Middle frontal gyrus (tissue), 1 donor: Measurements from ENCODE around the gene FER.
"Not testable (repeated sequence)": the region's sequence is repeated elsewhere in the genome, so short reads cannot be mapped to it uniquely, and the experiment has no call there.

ENCODE experiments used
- DNase-seq: peaks from one replicate; pipeline ENCODE4 v3.0.0-alpha.2; 2015; ENCODE audit warnings: low spot score; ENCODE audit errors: extremely low spot score

Gene FER

GRCh38 chr5:108878756-108879155, 131.1 kb downstream of the FER start:
- no peak for DNase-seq

DNA sequence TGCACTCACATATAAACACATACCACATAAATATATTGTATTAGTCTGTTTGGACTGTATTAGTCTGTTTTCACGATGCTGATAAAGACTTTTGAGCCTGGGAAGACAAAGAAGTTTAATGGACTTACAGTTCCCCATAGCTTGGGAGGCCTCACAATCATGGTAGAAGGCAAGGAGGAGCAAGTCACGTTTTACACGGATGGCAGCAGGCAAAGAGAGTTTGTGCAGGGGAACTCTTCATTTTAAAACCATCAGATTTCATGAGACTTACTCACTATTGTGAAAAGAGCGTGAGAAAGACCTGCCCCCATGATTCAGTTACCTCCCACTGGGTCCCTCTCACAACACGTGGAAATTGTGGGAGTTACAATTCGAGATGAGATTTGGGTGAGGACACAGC, 133.4 kb downstream of the FER start:
- DNase-seq = no peak

DNA sequence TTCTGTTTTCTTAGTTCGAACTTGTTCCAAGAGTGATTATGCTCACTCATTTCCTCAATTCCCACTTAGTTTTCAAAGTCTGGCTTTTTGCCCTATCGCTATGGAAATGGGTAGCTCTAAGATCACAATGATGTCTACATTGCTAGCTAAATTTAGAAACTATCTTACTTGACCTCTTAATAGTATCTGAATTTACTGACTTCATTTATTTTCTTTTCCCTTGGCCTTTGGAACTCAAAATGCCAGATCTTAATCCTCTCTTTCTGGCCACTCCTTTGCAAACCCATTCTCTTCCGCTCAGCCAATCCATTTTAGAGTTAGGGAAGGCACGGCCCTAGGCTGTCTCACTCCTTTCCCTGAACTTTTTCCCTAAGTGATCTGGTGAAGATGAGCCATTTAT, 137.0 kb downstream of the FER start:
- DNase-seq = no peak

GRCh38 chr5:108898257-108898656, 150.6 kb downstream of the FER start:
- no peak for DNase-seq

DNA sequence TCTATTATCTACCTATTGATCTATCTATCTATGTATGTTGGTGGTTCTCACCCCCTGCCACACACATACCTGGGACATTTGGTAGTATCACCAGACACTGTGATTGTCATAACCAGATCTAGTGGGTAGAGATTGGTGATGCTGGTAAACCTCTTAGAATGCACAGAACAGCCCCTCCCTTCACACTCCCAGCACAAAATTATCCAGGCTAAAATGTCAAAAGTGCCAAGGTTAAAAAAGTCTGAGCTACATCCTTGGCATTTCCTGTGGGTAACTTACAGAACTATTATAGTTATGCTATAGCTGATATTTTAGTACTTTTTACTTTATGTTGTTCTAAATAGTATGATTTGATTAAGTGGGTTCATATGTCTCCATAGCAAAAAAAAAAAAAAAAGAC, 151.0 kb downstream of the FER start:
- no peak for DNase-seq

DNA sequence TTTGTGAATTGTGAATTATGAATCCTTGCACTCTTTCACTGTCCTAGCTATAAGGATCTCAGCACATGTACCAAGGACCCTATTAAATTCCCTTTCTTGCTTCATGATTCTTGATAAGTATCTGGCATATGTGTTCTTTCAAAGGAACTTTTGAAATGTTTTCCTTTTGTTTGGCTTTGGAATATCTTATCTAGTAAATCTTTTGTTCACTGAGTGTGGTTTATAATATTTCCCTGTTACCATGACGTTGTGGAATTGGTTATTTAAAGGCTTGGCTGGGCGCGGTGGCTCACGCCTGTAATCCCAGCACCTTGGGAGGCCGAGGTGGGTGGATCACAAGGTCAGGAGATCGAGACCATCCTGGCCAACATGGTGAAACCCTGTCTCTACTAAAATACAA, 151.5 kb downstream of the FER start:
- not testable (repeated sequence) for DNase-seq

GRCh38 chr5:108900668-108901067, 153.0 kb downstream of the FER start:
- no peak for DNase-seq

GRCh38 chr5:108905805-108906204, 158.1 kb downstream of the FER start:
- no peak for DNase-seq

DNA sequence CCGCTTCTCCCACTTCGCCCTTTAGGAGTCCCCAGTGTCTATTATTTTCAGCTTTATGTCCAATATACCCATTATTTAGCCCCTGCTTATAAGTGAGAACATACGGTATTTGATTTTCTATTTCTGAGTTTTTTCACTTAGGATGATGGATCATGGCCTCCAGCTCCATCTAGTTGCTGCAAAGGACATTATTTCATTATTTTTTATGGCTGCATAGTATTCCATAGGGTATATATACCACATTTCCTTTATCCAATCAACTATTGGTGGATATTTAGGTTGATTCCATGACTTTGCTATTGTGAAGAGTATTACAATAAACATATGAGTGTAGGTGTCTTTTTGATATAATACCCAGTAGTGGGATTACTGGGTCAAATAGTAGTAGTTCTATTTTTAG, 162.9 kb downstream of the FER start:
- DNase-seq = no peak

DNA sequence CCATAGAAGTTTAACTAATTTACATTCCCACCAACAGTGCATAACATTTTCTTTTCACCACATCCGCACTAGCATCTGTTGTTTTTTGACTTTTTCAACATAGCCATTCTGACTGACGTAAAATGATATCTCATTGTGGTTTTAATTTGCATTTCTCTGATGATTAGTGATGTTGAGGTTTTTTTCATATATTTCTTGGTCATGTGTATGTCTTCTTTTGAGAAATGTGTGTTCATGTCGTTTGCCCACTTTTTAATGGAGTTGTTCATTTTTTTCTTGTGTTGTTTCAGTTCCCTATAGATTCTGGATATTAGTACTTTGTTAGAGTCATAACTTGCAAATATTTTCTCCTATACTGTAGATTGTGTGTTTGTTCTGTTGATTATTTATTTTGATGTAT, 163.4 kb downstream of the FER start:
- no peak for DNase-seq

DNA sequence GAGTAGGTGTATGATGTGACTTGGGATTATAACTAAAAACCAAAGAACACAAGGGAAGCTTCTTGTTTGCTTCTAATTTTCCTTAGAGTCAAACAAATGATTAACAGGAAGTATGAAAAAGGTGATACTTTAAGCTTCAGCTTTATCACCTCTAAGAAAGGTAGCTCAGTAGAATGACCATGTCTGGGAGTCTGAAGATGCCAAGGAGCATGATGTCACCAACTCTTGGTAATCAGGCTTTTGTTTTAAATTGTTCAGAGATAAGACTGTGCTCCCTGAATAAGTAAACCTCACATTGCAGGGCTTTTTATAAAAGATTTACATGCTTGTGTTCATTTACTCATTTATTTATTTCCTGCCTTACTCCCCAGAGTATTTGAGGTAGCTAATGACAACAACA, 169.9 kb downstream of the FER start:
- no peak for DNase-seq

GRCh38 chr5:108919591-108920326, 172.1 kb downstream of the FER start:
- no peak for DNase-seq

DNA sequence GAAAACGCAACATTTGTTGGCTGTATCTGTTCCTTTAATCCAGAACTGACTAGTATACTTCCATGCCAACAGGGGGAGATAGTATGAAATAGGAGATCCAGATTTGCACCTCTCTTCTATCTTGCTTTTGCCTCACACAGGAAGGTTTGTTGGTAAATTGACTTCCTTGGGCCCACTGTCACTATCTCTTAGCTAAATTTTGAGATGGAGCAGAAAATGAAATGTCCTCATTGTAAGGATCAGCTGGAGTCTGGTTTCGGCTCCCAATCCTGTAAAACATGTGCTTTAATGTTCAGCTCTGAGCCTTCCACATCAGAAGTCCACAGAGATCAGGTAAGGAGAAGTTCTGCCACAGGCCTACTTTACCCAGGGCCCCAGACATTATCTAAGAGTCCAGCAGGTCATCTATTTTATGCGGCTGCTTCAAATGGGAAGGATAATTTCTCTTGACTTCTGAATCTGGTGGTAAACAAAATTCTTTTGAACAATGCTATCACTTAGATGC, 176.8 kb downstream of the FER start:
- DNase-seq = no peak

DNA sequence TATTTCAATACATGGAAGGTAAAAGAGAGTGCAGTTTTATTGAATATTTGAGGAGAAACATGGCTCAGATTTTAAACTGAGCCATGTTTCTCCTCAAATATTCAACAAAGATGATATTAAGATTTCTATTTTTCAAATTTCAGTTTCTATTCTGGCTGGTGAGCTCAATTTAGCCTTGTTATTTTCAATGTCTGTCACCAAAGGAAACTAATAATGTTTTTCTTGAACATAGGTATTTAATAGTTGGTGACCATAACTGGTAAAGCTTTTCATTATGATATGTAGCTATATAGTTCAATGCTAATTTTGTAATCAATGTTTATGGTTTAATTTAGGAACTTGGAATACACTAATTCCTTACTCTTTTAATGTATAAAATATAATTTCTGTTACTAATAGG, 177.4 kb downstream of the FER start:
- DNase-seq = no peak

- DNase-seq = no peak
Measured at GRCh38 chr5:108930107-108930506, 182.4 kb downstream of the FER start.

- no peak for DNase-seq
Measured at GRCh38 chr5:108935611-108936010, 187.9 kb downstream of the FER start.

DNA sequence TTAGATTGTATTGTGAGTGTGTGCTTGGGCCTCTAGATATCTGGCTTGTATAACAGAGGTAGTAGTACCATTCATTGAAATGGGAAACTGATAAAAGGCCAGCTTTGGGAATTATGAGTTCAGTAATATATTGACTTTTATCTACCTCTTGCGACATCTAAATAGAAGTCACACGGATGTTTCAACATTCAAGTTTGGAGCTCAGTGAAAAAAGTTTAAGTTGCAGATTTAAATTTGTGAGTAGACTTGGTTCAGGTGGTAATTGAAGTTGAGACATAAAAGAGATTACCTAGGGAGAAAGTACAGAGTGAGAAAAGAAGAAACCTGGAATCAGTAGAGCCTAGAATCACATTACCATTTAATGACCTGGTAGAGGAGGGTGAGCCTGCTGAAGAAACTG, 189.5 kb downstream of the FER start:
- DNase-seq = no peak

GRCh38 chr5:108940506-108940905, 192.8 kb downstream of the FER start:
- DNase-seq = no peak

GRCh38 chr5:108941746-108942145, 194.0 kb downstream of the FER start:
- no peak for DNase-seq

DNA sequence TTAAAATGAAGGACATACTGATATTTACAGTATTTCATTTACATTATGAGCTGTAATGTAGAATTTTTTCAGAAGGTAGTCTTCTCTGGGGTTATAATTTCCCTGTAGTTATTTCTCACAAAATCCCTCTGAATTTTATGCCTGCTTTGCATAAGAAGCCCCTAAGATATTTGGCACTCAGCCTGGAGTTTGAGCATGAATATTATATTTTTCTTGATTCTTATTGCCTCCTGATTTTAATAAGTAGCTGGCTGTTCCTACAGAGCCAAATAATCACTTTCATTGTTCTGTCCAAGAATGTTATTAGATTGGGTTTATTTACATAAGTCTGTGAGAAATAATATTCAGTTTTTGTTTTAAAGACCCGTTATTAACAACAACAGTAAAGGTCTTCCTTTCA, 195.0 kb downstream of the FER start:
- no peak for DNase-seq

DNA sequence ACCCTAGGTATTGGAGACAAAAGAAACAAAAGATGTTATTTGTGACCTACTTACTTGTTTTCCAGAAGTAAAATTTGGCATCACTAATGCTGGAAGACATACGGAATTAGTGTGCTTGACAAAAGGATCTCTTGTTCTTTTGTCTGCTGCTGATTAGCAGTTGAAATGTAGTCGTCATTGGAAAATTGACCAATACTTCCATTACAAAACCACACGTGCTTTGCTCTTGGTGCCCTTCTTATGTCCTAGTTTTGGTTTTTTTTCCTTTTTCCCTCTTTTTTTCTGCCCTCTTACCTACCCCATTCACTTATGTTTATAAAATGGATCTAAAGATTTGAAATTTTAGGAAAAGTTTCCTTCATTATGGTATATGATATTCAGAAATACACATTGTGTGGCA, 197.4 kb downstream of the FER start:
- no peak for DNase-seq

DNA sequence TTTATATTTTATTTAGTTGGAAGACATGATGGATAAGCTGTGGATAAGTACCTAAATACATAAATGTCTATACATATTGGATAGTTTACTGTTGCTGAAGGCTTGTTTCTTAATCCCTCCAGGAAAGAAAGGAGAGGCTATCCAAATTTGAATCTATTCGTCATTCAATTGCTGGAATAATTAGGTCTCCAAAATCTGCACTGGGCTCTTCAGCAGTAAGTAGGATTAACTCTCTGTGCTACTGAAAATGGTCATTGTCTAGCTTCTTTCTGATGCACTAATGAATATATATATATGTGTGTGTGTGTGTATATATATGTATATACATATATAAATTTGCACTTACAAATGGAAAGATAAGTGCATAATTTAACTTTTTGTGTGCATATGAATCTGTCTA, 198.3 kb downstream of the FER start:
- no peak for DNase-seq

GRCh38 chr5:108947164-108947563, 199.5 kb downstream of the FER start:
- no peak for DNase-seq

DNA sequence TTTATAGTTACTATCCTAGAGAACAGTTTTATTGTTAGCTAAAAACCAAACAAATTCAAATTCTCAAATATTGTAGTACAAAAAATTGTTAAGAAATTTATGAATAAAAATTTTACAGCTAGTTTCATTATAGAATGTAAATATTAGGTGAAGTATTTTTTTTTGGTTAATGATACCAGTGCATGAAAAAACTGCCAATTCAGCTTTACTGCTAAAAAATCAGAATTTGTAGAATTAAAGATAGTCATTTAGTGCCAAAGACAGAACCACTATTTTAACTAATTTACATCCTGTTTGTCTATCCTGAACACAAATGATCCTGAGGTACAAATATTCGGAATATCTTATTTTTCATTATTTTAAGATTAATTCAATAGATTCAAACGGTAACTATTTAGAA, 202.6 kb downstream of the FER start:
- no peak for DNase-seq
